ENCODE measurements around the gene RBM42.

DNA sequence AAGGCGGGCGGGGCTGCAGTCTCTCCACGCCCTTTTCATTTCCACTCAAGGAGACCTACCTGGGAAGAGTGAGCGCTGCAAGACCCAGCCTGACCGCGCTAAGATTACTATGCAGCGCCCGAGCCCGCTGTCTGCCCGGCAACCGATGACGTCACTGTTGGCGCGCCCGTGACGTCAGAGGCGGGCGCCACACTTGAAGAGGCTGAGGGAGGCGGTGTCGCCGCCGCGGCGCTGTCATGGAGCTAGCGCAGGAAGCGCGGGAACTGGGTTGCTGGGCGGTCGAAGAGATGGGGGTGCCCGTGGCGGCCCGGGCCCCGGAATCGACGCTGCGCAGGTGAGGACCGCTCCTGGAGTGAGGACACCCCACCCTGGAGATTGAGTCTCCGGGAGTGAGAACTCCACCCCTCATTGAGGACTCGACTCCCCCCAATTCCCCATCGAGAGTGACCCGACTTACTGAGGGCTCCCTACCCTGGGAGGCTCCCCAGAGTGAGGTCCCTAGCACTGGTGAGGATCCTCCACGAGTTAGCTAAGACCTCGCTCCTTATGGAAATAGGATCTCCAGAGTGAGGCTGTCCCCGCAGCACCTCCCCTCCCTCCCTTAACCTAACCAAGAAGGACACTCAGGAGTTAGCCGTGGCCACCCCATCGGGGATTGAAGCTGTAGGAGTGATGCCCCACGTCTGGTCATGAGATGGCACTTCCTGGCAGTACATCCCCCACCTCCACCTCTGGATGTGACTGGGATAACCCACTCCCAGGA is 16.1 kb upstream of the RBM42 start, which contains the start of gene HAUS5:
- TF ChIP-seq EZH2 (IDR thresholded peaks at IDR 0.05; ENCODE audit: insufficient read depth, poor library complexity, severe bottlenecking) (no peak), EZH2phosphoT487 (IDR thresholded peaks at IDR 0.05; ENCODE audit: insufficient read depth, low read depth) (no peak)
